ENCODE measurements around the gene MRPS23. TPM values are rescaled to one million over a fixed set of nuclear protein-coding genes. Genes with fewer than 3 reads are reported as not detected.

MRPS23 gene
- total RNA-seq, result 10 to 100 TPM in 8 of 9 donors, 1 to 10 TPM in 1; 8.5 to 90.6 (median 42.0) TPM
- 10 to 100 TPM; 10.3 to 70.4 (median 10.8) TPM for polyA plus RNA-seq
- long read RNA-seq, donor 1, full-length matches to known transcripts, result 60 of 65 reads
- long read RNA-seq, donor 1, partial matches to known transcripts, result 5 of 65 reads
- long read RNA-seq, donor 1, other reads (novel, unspliced or antisense), result 0 of 65 reads
- long read RNA-seq, donor 2, full-length matches to known transcripts, result 18 of 24 reads
- long read RNA-seq, donor 2, partial matches to known transcripts, result 6 of 24 reads
- long read RNA-seq, donor 2, other reads (novel, unspliced or antisense), result 0 of 24 reads
- long read RNA-seq, donor 3, full-length matches to known transcripts, result 42 of 42 reads
- long read RNA-seq, donor 3, partial matches to known transcripts, result 0 of 42 reads
- long read RNA-seq, donor 3, other reads (novel, unspliced or antisense), result 0 of 42 reads
- long read RNA-seq, donor 4, full-length matches to known transcripts, result 46 of 54 reads
- long read RNA-seq, donor 4, partial matches to known transcripts, result 1 of 54 reads
- long read RNA-seq, donor 4, other reads (novel, unspliced or antisense), result 7 of 54 reads
- long read RNA-seq, donor 5, full-length matches to known transcripts, result 43 of 47 reads
- long read RNA-seq, donor 5, partial matches to known transcripts, result 2 of 47 reads
- long read RNA-seq, donor 5, other reads (novel, unspliced or antisense), result 2 of 47 reads
- long read RNA-seq, donor 6, full-length matches to known transcripts, result 31 of 38 reads
- long read RNA-seq, donor 6, partial matches to known transcripts, result 2 of 38 reads
- long read RNA-seq, donor 6, other reads (novel, unspliced or antisense), result 5 of 38 reads
- long read RNA-seq, donor 7, full-length matches to known transcripts, result 13 of 13 reads
- long read RNA-seq, donor 7, partial matches to known transcripts, result 0 of 13 reads
- long read RNA-seq, donor 7, other reads (novel, unspliced or antisense), result 0 of 13 reads
- long read RNA-seq, donor 8, full-length matches to known transcripts, result 40 of 40 reads
- long read RNA-seq, donor 8, partial matches to known transcripts, result 0 of 40 reads
- long read RNA-seq, donor 8, other reads (novel, unspliced or antisense), result 0 of 40 reads
- long read RNA-seq, donor 9, full-length matches to known transcripts, result 35 of 35 reads
- long read RNA-seq, donor 9, partial matches to known transcripts, result 0 of 35 reads
- long read RNA-seq, donor 9, other reads (novel, unspliced or antisense), result 0 of 35 reads
- long read RNA-seq, donor 10, full-length matches to known transcripts, result 16 of 16 reads
- long read RNA-seq, donor 10, partial matches to known transcripts, result 0 of 16 reads
- long read RNA-seq, donor 10, other reads (novel, unspliced or antisense), result 0 of 16 reads

- DNase-seq, result peak; percentile 97 to 100 (median 99)
- H3K9me3 ChIP-seq (replicated peaks in 1 of 3), result no peaks in the 10 kb centered on the region
- peaks cover 27 to 50% of the 10 kb centered on the region in 2 donors for H3K4me1 ChIP-seq (replicated peaks in 1 of 2)
- peak within 1 kb of the TSS; percentile 64 to 97 (median 90) for H3K4me3 ChIP-seq
- no peaks in the 10 kb centered on the region for H3K27me3 ChIP-seq
- WGBS, 4 donors, result 0 to 3% (median 1%) methylated on average over 30 to 57 of the region's 57 CpGs
- intact Hi-C loops (cut with DNase I), result no loop called here
- H3K27ac ChIP-seq, result peak within 1 kb of the TSS; percentile 82 to 96 (median 92)
- peaks cover 0 to 7% of the 10 kb centered on the region in 2 donors for H3K36me3 ChIP-seq (replicated peaks in 1 of 2)
- peak in 1 of 6 experiments; percentile 33 for TF ChIP-seq CTCF (IDR thresholded peaks at IDR 0.05)
- peak; percentile 74 to 92 for TF ChIP-seq POLR2A (IDR thresholded peaks at IDR 0.05)
Measured at GRCh38 chr17:57849874-57850754, at the start of gene MRPS23. MRPS23 (minus strand) TSS chr17:57850044; CDS start chr17:57850010, 34 bp downstream.

- Histone ChIP-seq H3K27me3 (no peaks in the 10 kb centered on the region), H3K9me3 (replicated peaks in 1 of 3) (no peaks in the 10 kb centered on the region), H3K4me3 (no peak overlapping the region), H3K4me1 (replicated peaks in 1 of 2) (peaks cover 46 to 73% of the 10 kb centered on the region in 2 donors), H3K36me3 (replicated peaks in 1 of 2) (no peaks in the 10 kb centered on the region), H3K27ac (peak overlapping the region; percentile 24 to 92 (median 82))
- no peak for DNase-seq
- TF ChIP-seq POLR2A (IDR thresholded peaks at IDR 0.05), result no peak
- no peak for TF ChIP-seq CTCF (IDR thresholded peaks at IDR 0.05)
- intact Hi-C loops (cut with DNase I), result no loop called here
- WGBS, 4 donors, result 48 to 54% (median 53%) methylated on average over 5 to 8 of the region's 8 CpGs
Measured at GRCh38 chr17:57899391-57899790, 49.5 kb upstream of the MRPS23 start.

DNA sequence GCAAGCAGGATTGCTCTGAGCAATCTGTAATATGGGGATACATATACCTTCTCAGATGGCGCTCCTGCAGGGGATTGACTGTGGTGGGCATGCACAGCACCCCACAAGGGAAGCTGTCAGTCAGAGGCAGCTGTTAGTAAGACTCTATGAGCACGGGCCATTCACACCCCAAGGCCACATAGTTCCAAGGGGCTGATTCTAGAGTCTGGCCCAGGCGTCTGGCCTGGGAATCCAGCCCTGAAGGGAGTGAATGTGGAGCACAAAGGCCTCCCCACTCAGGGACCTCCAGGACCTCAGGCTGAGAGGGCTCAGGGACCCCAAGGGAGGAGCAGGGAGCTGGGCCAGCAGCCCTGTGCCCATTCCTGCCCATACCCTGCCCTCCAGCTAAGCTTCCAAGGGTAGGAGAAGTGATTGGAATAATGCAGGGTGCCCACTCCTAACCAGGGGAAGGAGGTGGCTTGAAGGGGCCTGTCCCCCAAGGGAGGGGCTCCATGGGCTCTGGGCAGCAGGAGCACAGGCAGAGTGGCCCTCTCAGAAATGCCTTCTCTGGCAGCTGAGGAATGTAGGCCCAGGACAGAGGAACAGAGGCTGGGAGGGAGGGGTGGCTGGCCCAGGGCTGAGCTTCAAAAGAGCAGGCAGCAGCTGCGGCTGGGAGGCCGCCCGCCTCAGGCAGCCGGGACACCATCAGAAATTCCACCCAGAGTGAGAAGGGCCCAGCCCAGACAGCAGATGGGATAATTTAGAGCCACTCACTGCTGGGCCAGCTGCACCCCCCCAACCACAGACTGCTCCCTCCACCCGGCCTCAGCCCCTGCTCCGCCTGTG lies 48.9 kb upstream of the MRPS23 start:
- intact Hi-C loops (cut with DNase I), result no loop called here
- Histone ChIP-seq H3K4me3 (no peak overlapping the region), H3K9me3 (replicated peaks in 1 of 3) (no peaks in the 10 kb centered on the region), H3K27me3 (no peaks in the 10 kb centered on the region), H3K4me1 (replicated peaks in 1 of 2) (peaks cover 48 to 73% of the 10 kb centered on the region in 2 donors), H3K27ac (peak overlapping the region; percentile 24 to 92 (median 82)), H3K36me3 (replicated peaks in 1 of 2) (no peaks in the 10 kb centered on the region)
- peak in 6 of 7 donors; percentile 67 to 87 (median 80) for DNase-seq
- TF ChIP-seq CTCF (IDR thresholded peaks at IDR 0.05) (no peak), POLR2A (IDR thresholded peaks at IDR 0.05) (peak in 1 of 2 donors; percentile 57)
- 29 to 75% (median 43%) methylated on average over 3 to 9 of the region's 9 CpGs for WGBS, 4 donors
